Hair follicle dermal papilla cell (primary cell): ENCODE results near the gene ATXN10. TPM values are rescaled to one million over a fixed set of nuclear protein-coding genes. Genes with fewer than 3 reads are reported as not detected.

ENCODE experiments used
- small RNA-seq: library from RNA; depleted of rRNA; stranded (forward); fragments of <200 nt; gene quantifications from one replicate; pipeline ENCODE3, GENCODE V24; 2012
- total RNA-seq: library from RNA; depleted of rRNA; stranded (reverse); fragments of >200 nt; gene quantifications from 2 replicates; pipeline ENCODE4 v1.2.3, GENCODE V29; 2012

Gene ATXN10, protein sequence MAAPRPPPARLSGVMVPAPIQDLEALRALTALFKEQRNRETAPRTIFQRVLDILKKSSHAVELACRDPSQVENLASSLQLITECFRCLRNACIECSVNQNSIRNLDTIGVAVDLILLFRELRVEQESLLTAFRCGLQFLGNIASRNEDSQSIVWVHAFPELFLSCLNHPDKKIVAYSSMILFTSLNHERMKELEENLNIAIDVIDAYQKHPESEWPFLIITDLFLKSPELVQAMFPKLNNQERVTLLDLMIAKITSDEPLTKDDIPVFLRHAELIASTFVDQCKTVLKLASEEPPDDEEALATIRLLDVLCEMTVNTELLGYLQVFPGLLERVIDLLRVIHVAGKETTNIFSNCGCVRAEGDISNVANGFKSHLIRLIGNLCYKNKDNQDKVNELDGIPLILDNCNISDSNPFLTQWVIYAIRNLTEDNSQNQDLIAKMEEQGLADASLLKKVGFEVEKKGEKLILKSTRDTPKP
- total RNA-seq = 107 and 137 TPM in 2 replicates

DNA sequence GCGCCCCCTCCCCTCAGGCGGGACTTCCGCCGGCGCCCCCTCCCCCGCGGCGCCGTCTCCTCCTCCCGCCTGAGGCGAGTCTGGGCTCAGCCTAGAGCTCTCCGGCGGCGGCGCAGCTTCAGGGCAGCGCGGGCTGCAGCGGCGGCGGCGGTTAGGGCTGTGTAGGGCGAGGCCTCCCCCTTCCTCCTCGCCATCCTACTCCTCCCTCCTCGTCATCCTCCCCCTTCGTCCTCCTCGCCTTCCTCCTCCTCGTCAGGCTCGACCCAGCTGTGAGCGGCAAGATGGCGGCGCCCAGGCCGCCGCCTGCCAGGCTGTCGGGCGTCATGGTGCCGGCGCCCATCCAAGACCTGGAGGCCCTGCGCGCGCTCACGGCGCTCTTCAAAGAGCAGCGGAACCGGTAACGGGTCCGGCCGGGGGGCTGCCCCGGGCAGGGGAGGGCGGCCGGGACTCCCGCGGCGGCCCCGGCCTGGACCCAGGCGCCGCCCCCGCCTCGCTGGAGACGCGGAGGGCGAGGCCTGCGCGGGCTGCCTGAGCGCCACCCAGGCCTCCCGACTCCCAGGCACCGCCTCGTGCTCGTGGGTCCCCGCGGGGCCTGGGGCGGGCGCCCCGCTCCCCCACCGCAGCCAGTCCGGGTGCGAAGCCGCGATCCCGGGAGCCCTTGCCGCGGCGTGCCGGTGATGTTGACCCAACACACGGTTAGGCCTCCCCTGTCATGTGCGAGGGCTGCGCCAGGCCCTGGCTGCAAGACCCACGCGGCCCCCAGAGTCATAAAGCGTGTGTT is at the start of gene ATXN10:
TSS of gene ATXN10 (plus strand) at position 52 of the 781 bp plus-strand sequence. CDS start at position 282, 230 bp downstream.

Small RNA genes within 50 kb of the gene (small RNA-seq; reads per million reads assigned to genes)
- gene MIR4762 (0.33 reads per million), gene RNU6-1161P (not detected)

Other genes starting within 250 kb of the ATXN10 start
- 470 and 528 TPM in 2 replicates for gene FBLN1, start 169.0 kb upstream of the ATXN10 start, total RNA-seq